Kasumi-1 (cell line): Measurements from ENCODE around the gene CASP9.
"Not testable (repeated sequence)": the region's sequence is repeated elsewhere in the genome, so short reads cannot be mapped to it uniquely, and the experiment has no call there.

Experiments used
- DNase-seq, 2 experiments: peaks; one replicate each; lab custom pipeline; 2025; lab: John Stamatoyannopoulos, UW

CASP9 gene

DNA sequence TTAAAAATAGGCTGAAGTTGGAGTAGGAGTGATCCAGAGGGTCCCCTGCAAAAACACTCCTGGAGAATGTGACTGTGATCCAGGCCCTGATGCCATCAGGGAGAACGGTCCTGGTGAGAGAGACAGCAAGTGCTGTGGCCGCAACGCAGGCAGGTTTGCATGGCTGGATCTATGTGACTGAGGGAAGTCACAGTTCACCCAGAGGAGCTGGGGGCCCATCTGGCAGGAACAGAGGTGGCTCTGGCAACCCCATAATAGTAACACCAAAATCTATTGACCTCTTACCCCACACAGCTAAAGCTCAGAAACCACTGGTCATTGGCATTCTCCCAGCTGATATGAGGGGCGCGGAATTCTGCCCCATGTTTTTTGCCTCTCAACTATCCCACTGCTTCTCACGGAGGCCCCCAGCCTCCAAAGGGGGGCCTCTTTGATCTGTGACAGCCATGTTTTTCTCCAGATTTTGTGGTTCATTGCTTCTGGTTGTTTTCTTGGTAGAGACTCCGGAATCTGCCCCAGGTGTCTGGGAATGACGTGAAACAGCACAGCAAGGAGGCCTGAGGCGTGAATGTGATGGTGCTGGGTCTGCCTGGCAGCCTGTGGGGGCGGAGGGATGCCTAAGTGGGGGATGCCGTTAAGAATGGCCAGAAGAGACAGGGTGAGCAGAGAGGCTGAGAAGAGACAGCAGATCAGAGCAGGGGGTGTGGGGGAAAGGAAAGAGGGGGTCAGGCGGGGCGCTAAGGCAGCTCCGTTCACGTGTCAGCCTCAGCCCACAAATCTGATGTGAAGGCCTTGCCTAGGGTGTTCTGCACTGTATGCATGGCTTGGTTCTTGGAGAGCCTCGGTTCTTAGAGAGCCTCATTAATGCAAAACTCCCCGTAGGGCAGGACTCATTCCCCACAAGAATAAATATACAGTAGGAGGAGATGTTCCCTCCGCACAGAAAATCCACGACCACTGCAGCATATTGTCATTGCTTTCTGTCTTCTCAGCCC lies 23.5 kb downstream of the CASP9 start:
- no peak for DNase-seq

- no peak for DNase-seq
Observed at GRCh38 chr1:15493869-15494390, 30.1 kb downstream of the CASP9 start.

GRCh38 chr1:15492596-15492995 lies 31.4 kb downstream of the CASP9 start:
- DNase-seq = no peak

GRCh38 chr1:15491010-15491409 lies 33.0 kb downstream of the CASP9 start:
- not testable (repeated sequence) for DNase-seq

DNA sequence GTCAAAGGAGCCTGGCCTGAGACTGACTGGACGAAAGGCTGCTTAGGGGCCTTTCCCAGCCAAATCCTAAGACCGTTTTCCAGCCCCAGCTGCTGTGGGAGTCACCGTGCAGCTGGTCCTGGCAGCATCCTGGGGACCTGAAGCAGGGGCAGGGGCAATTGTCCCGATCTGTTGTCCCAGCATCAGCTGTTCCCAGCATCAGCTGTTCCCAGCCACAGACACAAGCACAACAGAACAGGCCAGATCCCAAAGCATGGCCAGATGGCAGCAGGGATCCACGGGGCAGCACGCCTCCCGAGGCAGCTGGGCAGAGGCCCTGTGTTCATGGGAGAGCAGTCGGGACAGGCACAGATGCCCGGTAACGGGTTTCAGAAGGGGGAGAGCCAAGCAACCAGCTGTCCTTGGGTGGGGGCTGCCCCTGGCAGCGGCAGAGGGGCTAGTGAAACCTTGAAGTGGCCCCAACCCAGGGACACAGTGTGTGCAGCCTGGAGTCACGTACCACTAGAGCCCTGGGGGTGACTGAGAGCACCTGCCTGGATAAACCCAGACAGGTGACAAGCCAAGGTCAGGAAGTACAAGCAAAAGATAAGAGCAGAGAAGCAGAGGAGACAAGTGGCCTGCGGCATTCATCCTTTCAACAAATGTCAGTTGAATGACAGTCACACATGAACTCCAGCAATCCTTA lies 34.8 kb downstream of the CASP9 start:
- no peak for DNase-seq

- DNase-seq = no peak
Observed at GRCh38 chr1:15488371-15488770, 35.6 kb downstream of the CASP9 start.

DNA sequence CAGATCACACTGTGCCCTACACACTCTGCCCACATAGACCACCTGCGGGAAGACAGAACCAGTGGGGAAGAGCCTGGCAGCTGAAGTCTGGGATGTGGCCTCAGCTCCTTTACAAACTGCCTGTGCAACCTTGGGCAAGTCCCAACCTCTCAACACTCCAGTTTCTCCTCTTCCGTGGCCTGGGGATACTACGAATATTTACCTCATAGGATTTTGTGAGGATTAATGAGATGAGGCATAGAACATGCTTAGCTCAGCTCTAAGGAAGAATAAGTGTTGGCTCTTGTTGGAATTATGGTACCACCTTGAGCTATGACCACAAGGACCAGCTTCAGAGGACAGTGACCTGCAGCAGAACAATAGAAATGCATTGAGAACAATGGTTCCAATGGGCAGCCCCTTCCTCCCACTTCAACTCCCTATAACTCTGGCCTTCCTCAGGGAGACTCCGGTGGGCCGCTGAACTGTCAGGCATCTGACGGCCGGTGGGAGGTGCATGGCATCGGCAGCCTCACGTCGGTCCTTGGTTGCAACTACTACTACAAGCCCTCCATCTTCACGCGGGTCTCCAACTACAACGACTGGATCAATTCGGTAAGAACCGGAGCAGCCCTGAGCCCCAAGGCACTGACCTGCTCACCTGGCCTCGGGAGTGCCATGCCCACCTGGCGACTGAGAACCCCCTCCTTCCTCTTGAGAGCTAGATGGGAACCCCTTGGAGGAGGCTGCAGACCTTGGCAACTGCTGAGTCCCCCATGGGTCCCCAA lies 37.0 kb downstream of the CASP9 start:
- not testable (repeated sequence) for DNase-seq

DNA sequence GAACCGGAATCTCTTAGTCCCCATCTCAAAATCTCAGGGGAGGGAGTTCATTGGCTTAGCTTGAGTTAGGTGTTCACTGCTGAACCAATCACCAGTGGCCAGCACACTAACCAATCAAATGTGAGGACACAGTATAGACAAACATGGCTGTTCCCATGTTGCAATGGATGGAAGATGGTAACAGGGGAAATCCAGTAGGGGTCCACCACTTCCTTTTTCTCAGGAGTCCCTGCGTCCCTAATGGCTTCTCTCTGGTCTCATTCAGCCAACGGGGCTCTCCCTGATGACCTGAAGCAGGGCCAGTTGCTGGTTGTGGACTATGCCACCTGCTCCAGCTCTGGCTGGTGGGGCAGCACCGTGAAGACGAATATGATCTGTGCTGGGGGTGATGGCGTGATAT lies 38.4 kb downstream of the CASP9 start:
- DNase-seq = no peak

- DNase-seq = not testable (repeated sequence)
Observed at GRCh38 chr1:15484443-15484842, 39.6 kb downstream of the CASP9 start.

DNA sequence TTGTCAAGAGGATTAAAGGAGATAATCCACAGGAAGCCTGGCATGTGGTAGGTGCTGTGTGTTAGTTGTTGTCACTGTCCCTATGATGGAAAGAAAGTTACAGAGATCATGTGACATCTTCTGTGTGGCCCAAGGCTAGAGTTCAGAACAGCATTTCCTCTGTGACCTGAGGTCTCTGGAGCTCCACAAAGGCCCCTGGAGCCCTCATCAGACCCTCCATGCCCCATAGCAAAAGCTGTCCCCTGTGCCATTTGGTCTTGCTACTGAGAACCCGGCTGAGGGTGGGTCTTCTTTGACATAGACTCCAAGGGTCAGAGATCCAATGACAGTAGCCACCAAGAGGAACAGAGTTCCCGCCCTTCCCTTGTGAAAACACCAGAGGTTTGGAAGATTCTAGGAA lies 40.0 kb downstream of the CASP9 start:
- no peak for DNase-seq

GRCh38 chr1:15482983-15483543 lies 41.0 kb downstream of the CASP9 start:
- DNase-seq = not testable (repeated sequence)

- DNase-seq = not testable (repeated sequence)
Observed at GRCh38 chr1:15482455-15482854, 41.6 kb downstream of the CASP9 start.

GRCh38 chr1:15479654-15480347 lies 44.2 kb downstream of the CASP9 start:
- DNase-seq = no peak

DNA sequence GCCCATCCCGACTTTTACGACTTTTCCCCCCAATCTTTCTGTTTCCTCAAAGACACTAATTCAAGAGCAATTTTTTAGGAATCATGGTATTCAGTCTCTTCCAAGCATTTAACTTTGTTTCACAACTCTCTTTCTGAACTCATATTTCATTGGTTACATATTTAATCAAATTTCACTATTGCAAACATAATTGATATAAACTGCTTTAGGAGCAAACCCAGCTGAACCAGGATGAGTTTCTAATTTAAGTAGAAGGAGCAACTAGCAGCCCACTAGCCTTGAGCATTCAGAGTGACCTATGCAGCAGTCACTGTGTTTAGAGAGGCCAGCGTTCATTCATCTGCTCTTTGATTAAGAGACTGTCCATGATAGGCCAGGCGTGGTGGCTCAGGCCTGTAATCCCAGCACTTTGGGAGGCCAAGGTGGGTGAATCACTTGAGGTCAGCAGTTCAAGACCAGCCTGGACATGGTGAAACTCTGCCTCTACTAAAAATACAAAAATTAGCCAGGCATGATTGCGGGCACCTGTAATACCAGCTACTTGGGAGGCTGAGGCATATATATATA lies 46.3 kb downstream of the CASP9 start:
- no peak for DNase-seq

- DNase-seq = no peak
Observed at GRCh38 chr1:15476927-15477326, 47.1 kb downstream of the CASP9 start.

DNA sequence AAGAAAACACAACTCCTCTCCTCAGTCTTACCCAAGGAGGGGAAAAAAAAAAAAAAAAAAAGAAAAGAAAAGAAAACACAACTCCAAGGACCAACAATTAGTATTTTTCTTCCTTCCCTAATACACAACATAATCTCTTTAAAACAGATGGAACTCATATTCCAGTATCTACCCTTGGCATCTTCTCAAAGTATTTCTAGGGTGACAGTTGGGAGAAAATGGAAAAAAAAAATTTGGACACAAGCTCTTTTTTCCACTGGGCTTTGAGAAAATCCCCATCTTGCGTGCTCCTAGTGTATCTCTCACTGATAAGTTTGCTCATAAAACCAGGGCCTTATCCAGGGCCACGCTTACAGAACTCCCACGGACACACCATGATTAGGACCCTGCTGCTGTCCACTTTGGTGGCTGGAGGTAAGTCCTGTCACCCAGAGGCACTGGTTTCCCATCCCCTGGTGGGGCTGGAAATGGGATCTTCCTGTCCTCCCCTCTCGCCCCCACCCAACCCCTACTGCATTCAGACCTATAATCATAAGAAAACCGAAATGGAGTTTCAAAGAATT lies 48.2 kb downstream of the CASP9 start, which contains the start of gene CELA2B:
Gene CELA2B (plus strand): TSS at position 353 of the 563 bp plus-strand sequence. CDS start 22 bp downstream, at position 375.
- DNase-seq = no peak

DNA sequence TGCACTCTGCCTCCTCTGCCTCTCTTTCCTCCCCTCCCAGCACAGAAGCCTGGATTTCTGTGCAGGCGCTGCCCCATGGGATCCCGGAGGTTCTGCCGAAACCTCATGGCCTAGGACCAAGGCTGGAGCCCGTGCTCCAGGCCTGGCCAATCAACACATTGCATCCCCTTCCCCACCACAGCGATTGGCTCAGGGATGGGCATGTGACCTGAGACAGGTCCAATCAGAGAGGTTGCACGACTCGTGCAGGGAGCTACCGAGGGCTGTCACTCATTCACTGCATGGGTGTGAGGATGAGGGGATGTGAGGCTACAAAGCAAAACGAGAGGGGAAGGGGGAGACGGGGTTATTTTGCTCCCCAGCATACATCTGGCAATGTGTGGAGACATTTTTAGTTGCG lies 51.4 kb downstream of the CASP9 start:
- no peak for DNase-seq

GRCh38 chr1:15471723-15472122 lies 52.3 kb downstream of the CASP9 start:
- not testable (repeated sequence) for DNase-seq

- not testable (repeated sequence) for DNase-seq
Observed at GRCh38 chr1:15471067-15471466, 52.9 kb downstream of the CASP9 start.

DNA sequence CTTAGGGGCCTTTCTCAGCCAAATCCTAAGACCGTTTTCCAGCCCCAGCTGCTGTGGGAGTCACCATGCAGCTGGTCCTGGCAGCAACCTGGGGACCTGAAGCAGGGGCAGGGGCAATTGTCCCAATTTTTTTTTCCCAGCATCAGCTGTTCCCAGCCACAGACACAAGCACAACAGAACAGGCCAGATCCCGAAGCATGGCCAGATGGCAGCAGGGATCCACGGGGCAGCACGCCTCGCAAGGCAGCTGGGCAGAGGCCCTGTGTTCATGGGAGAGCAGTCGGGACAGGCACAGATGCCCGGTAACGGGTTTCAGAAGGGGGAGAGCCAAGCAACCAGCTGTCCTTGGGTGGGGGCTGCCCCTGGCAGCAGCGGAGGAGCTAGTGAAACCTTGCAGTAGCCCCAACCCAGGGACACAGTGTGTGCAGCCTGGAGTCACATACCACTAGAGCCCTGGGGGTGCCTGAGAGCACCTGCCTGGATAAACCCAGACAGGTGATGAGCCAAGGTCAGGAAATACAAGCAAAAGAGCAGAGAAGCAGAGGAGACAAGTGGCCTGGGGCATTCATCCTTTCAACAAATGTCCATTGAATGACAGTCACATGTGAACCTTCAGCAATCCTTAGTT lies 54.1 kb downstream of the CASP9 start:
- DNase-seq = not testable (repeated sequence)
